SH-SY5Y (cell line): ENCODE data around the gene LDHD.

ENCODE experiments used
- GATA2 ChIP-seq: IDR thresholded peaks from 2 replicates; pipeline ENCODE4 v1.6.1; 2011; ENCODE audit warnings: mild to moderate bottlenecking, low read depth, low read length
- GATA3 ChIP-seq: IDR thresholded peaks from 2 replicates; pipeline ENCODE4 v1.6.1; 2011; ENCODE audit warnings: low read depth, mild to moderate bottlenecking, low read length, moderate library complexity

DNA sequence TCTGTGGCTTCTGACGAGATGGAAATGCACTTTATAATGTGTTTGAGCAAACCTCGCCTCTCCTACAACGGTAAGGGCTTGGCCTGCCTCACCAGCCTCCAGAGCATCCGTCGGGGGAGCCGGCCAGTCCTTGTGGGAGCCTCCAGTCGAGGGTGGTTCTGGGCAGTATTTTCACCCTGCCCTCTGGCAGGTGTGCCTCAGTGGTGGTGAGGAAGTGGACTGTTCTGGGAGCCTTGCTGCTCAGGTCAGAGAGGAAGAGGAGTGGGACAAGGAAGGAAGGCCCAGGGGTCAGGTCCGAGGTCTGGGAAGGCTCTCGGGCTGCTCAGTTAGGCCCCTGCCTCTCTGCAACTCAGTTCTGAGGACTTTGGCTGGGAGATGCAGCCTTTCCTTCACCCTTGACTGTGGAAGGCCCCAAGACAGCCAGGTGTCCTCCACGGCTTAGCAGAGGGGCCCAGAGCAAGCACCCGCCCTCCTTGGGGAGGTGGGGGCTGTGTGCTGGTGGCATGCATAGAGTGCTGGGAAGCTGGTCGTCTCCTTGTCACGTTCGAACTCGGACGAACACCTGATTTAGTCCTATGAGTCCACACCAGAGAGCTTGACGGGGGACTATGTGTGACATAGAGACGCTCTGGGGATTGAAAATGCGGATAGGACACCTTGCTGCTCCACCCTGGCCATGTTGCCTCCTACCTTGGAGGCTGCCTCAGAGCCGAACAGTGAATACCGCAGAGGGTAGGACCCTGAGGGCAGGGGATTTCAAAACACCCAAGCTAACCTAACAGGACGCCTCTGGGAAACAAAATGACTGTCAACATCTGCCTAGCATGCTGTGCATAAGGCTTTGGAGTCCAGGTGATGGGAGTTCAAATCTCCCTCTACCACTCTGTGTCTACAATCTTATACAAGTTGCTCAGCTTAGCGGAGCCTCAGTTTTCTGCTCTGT lies 22.7 kb downstream of the LDHD start:
- TF ChIP-seq GATA3 (no peak), GATA2 (no peak)
